Neural cell (in vitro differentiated cells): ENCODE data around the gene MECP2. TPM values are rescaled to one million over a fixed set of nuclear protein-coding genes. Genes with fewer than 3 reads are reported as not detected.

Source experiments
- H2AFZ ChIP-seq: fragments of 200-600, 300-800 bp; sonication (generic), shearing (Covaris generic); 2 replicates; pipeline ENCODE4 v1.6.0; 2014; ENCODE audit warnings: low read depth, mild to moderate bottlenecking, antibody characterized with exemption, low read length, moderate library complexity
- H3F3A ChIP-seq: fragments of 200-600 bp; shearing (Covaris generic); 2 replicates; pipeline ENCODE4 v1.6.1; 2016; ENCODE audit warnings: mild to moderate bottlenecking, moderate library complexity, mixed read lengths, antibody characterized with exemption, low read length; ENCODE audit not compliant: insufficient read depth, poor library complexity, severe bottlenecking
- H3K27ac ChIP-seq: fragments of 200-600, 300-800 bp; sonication (generic), shearing (Covaris generic); 2 replicates; pipeline ENCODE4 v1.5.1; 2014; ENCODE audit warnings: mild to moderate bottlenecking, low read length, moderate library complexity
- H3K27me3 ChIP-seq: fragments of 300-800, 200-600 bp; sonication (generic), shearing (Covaris generic); 2 replicates; pipeline ENCODE4 v1.6.0; 2014; ENCODE audit warnings: mild to moderate bottlenecking, low read depth, low read length, moderate library complexity; ENCODE audit not compliant: insufficient read depth
- H3K36me3 ChIP-seq: fragments of 300-800, 200-600 bp; sonication (generic), shearing (Covaris generic); 2 replicates; pipeline ENCODE4 v1.5.1; 2014; ENCODE audit warnings: mild to moderate bottlenecking, antibody characterized with exemption, low read length, moderate library complexity; ENCODE audit not compliant: insufficient read depth
- H3K4me2 ChIP-seq: fragments of 300-800, 200-600 bp; sonication (generic), shearing (Covaris generic); 2 replicates; pipeline ENCODE4 v1.6.0; 2014; ENCODE audit warnings: mild to moderate bottlenecking, low read length
- H3K4me3 ChIP-seq: fragments of 300-800, 200-600 bp; sonication (generic), shearing (Covaris generic); 2 replicates; pipeline ENCODE4 v1.5.1; 2014; ENCODE audit warnings: mild to moderate bottlenecking, low read length, moderate library complexity
- H3K79me2 ChIP-seq: fragments of 200-600 bp; shearing (Covaris generic); replicated peaks from 2 replicates; pipeline ENCODE4 v1.6.0; 2014; ENCODE audit warnings: mild to moderate bottlenecking, low read length, moderate library complexity; ENCODE audit not compliant: insufficient read depth
- H3K9ac ChIP-seq: fragments of 300-800, 200-600 bp; sonication (generic), shearing (Covaris generic); 2 replicates; pipeline ENCODE4 v1.6.1; 2016; ENCODE audit warnings: mild to moderate bottlenecking, low read length, mixed read lengths
- H3K9me2 ChIP-seq: fragments of 200-600 bp; shearing (Covaris generic); 2 replicates; pipeline ENCODE4 v1.6.1; 2016; ENCODE audit warnings: mild to moderate bottlenecking, low read length, mixed read lengths; ENCODE audit not compliant: insufficient read depth
- H3K9me3 ChIP-seq: fragments of 200-600, 300-800 bp; sonication (generic), shearing (Covaris generic); 2 replicates; pipeline ENCODE4 v1.6.1; 2016; ENCODE audit warnings: mild to moderate bottlenecking, mixed run types, low read length, moderate library complexity, mixed read lengths
- H4K20me1 ChIP-seq: fragments of 200-600 bp; shearing (Covaris generic); 2 replicates; pipeline ENCODE4 v1.6.1; 2016; ENCODE audit warnings: mild to moderate bottlenecking, mixed run types; ENCODE audit not compliant: insufficient read depth
- EP300 ChIP-seq: fragments of 450-650 bp; conservative IDR thresholded peaks from 2 replicates; pipeline ENCODE4 v1.6.1; 2014; ENCODE audit warnings: antibody characterized with exemption, mild to moderate bottlenecking, moderate library complexity; ENCODE audit not compliant: poor library complexity, severe bottlenecking
- EZH2 ChIP-seq: fragments of 200-600, 300-800 bp; shearing (Covaris generic), sonication (generic); IDR thresholded peaks from 2 replicates; pipeline ENCODE4 v1.6.1; 2014; ENCODE audit warnings: antibody characterized with exemption, low read length, borderline replicate concordance, mild to moderate bottlenecking; ENCODE audit not compliant: insufficient read depth, poor library complexity, severe bottlenecking
- MXI1 ChIP-seq: fragments of 450-650 bp; conservative IDR thresholded peaks from 2 replicates; pipeline ENCODE4 v1.6.1; 2014; ENCODE audit warnings: antibody characterized with exemption, mild to moderate bottlenecking; ENCODE audit not compliant: poor library complexity, severe bottlenecking
- POLR2AphosphoS5 ChIP-seq: IDR thresholded peaks from 2 replicates; pipeline ENCODE4 v1.6.1; 2012
- RAD21 ChIP-seq: fragments of 450-650 bp; conservative IDR thresholded peaks from 2 replicates; pipeline ENCODE4 v1.6.1; 2014; ENCODE audit warnings: antibody characterized with exemption, mild to moderate bottlenecking, moderate library complexity
- SMC3 ChIP-seq: fragments of 450-650 bp; conservative IDR thresholded peaks from 2 replicates; pipeline ENCODE4 v1.6.1; 2014; ENCODE audit warnings: antibody characterized with exemption, mild to moderate bottlenecking, moderate library complexity; ENCODE audit not compliant: poor library complexity
- TAF1 ChIP-seq: IDR thresholded peaks from 2 replicates; pipeline ENCODE4 v1.6.1; 2012; ENCODE audit warnings: low read depth
- polyA plus RNA-seq: library from polyadenylated mRNA; depleted of rRNA; stranded (reverse); fragments of >200 nt; gene quantifications from 2 replicates; pipeline ENCODE4 v1.2.3, GENCODE V29; 2014
- TF ChIP-seq, protein P1 (sequence below): IDR thresholded peaks from 2 replicates; pipeline ENCODE4 v1.6.1; 2012; ENCODE audit warnings: borderline replicate concordance
- TF ChIP-seq, protein P2 (sequence below): fragments of 450-650 bp; IDR thresholded peaks from 2 replicates; pipeline ENCODE4 v1.5.1; 2014; ENCODE audit warnings: antibody characterized with exemption, mild to moderate bottlenecking, moderate library complexity; ENCODE audit not compliant: poor library complexity, severe bottlenecking

MECP2 gene
- polyA plus RNA-seq, 1 donor from 2014 or later = 14.5 TPM

DNA sequence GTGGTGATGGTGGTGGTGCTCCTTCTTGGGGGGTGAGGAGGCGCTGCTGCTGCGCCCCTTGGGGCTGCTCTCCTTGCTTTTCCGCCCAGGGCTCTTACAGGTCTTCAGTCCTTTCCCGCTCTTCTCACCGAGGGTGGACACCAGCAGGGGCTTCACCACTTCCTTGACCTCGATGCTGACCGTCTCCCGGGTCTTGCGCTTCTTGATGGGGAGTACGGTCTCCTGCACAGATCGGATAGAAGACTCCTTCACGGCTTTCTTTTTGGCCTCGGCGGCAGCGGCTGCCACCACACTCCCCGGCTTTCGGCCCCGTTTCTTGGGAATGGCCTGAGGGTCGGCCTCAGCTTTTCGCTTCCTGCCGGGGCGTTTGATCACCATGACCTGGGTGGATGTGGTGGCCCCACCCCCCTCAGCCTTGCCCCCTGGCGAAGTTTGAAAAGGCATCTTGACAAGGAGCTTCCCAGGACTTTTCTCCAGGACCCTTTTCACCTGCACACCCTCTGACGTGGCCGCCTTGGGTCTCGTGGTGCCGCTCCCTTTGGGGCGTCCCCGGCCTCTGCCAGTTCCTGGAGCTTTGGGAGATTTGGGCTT, 66.7 kb downstream of the MECP2 start:
- Histone ChIP-seq H3K4me2 (no peak overlapping the region), H3K36me3 (no peaks in the 10 kb centered on the region), H2AFZ (no peak overlapping the region), H3K9ac (no peak overlapping the region), H3K27ac (no peak overlapping the region), H3K9me3 (no peaks in the 10 kb centered on the region), H3F3A (no peaks in the 10 kb centered on the region), H3K79me2 (no peaks in the 10 kb centered on the region), H4K20me1 (no peaks in the 10 kb centered on the region), H3K4me3 (no peak overlapping the region), H3K27me3 (no peaks in the 10 kb centered on the region), H3K9me2 (no peaks in the 10 kb centered on the region)
- TF ChIP-seq, protein P1, sequence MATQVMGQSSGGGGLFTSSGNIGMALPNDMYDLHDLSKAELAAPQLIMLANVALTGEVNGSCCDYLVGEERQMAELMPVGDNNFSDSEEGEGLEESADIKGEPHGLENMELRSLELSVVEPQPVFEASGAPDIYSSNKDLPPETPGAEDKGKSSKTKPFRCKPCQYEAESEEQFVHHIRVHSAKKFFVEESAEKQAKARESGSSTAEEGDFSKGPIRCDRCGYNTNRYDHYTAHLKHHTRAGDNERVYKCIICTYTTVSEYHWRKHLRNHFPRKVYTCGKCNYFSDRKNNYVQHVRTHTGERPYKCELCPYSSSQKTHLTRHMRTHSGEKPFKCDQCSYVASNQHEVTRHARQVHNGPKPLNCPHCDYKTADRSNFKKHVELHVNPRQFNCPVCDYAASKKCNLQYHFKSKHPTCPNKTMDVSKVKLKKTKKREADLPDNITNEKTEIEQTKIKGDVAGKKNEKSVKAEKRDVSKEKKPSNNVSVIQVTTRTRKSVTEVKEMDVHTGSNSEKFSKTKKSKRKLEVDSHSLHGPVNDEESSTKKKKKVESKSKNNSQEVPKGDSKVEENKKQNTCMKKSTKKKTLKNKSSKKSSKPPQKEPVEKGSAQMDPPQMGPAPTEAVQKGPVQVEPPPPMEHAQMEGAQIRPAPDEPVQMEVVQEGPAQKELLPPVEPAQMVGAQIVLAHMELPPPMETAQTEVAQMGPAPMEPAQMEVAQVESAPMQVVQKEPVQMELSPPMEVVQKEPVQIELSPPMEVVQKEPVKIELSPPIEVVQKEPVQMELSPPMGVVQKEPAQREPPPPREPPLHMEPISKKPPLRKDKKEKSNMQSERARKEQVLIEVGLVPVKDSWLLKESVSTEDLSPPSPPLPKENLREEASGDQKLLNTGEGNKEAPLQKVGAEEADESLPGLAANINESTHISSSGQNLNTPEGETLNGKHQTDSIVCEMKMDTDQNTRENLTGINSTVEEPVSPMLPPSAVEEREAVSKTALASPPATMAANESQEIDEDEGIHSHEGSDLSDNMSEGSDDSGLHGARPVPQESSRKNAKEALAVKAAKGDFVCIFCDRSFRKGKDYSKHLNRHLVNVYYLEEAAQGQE = no peak
- TF ChIP-seq MXI1 = no peak
- TF ChIP-seq, protein P2, sequence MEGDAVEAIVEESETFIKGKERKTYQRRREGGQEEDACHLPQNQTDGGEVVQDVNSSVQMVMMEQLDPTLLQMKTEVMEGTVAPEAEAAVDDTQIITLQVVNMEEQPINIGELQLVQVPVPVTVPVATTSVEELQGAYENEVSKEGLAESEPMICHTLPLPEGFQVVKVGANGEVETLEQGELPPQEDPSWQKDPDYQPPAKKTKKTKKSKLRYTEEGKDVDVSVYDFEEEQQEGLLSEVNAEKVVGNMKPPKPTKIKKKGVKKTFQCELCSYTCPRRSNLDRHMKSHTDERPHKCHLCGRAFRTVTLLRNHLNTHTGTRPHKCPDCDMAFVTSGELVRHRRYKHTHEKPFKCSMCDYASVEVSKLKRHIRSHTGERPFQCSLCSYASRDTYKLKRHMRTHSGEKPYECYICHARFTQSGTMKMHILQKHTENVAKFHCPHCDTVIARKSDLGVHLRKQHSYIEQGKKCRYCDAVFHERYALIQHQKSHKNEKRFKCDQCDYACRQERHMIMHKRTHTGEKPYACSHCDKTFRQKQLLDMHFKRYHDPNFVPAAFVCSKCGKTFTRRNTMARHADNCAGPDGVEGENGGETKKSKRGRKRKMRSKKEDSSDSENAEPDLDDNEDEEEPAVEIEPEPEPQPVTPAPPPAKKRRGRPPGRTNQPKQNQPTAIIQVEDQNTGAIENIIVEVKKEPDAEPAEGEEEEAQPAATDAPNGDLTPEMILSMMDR = no peak

DNA sequence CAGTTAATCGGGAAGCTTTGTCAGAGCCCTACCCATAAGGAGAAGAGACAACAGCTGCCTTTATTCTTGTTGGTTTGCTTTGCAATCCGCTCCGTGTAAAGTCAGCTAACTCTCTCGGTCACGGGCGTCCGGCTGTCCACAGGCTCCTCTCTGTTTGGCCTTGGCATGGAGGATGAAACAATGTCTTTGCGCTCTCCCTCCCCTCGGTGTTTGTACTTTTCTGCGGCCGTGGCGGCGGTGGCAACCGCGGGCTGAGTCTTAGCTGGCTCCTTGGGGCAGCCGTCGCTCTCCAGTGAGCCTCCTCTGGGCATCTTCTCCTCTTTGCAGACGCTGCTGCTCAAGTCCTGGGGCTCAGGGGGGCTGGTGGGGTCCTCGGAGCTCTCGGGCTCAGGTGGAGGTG, 67.3 kb downstream of the MECP2 start:
- TF ChIP-seq EZH2 = no peak
- TF ChIP-seq, protein P2 = no peak
- TF ChIP-seq, protein P1 = no peak
- TF ChIP-seq EP300 = no peak
- TF ChIP-seq RAD21 = no peak
- no peak for TF ChIP-seq TAF1
- TF ChIP-seq MXI1 = no peak
- TF ChIP-seq SMC3 = no peak
- no peak for TF ChIP-seq POLR2AphosphoS5
- no peaks in the 10 kb centered on the region for H4K20me1 ChIP-seq
- no peaks in the 10 kb centered on the region for H3K36me3 ChIP-seq
- H3F3A ChIP-seq = no peaks in the 10 kb centered on the region
- no peaks in the 10 kb centered on the region for H3K9me3 ChIP-seq
- no peak overlapping the region for H3K9ac ChIP-seq
- no peak overlapping the region for H3K4me2 ChIP-seq
- no peaks in the 10 kb centered on the region for H3K27me3 ChIP-seq
- no peak overlapping the region for H3K4me3 ChIP-seq
- H3K9me2 ChIP-seq = no peaks in the 10 kb centered on the region
- no peak overlapping the region for H3K27ac ChIP-seq
- no peaks in the 10 kb centered on the region for H3K79me2 ChIP-seq
- H2AFZ ChIP-seq = no peak overlapping the region
